ENCODE results near the gene SNX25.

DNA sequence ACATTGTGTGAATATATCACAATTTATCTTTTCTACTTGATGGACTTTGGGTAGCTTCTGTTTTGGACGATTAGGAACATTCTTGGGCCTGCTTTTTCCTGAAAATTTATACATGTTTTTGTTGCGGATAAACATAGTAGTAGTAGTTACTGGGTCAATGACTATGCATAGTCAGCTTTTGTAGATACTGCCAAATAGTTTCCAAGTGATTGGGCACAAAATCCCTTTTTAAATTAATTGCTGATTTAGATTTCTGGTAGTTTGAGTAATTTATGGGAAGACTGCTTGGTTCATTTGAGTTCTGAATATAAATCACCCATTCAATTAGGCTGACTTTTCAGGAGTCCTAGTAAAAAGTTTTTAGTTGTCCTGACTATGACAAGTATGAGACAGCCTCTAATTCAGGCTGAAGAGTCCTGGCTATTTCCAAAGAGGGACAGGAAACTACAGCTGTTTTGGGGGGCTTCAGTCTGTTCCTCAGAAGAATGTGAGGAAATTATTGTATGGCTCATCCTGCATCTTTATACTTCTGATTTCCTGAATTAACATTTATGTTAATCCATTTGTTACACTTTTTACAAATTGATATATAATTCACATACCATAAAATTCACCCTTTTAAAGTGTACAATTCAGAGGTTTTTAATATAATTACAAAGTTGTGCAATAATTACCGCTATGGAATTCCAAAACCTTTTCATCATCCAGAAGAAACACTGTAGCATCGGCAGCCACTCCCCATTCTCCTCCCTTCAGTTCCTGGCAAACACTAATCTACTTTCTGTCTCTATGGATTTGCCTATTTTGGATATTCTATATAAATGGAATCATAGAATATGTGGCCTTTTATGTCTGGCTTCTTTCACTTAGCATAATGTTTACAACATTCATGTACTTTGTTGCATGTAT lies 172.1 kb downstream of the SNX25 start:
- no peak for TF ChIP-seq POLR2AphosphoS5 (IDR thresholded peaks at IDR 0.05)
- TF ChIP-seq POLR2A (IDR thresholded peaks at IDR 0.05) = no peak

Measured in stomach (tissue), 4 donors.